Right lobe of liver (tissue), 6 donors: Measurements from ENCODE around the gene TMEM8B. TPM values are rescaled to one million over a fixed set of nuclear protein-coding genes. Genes with fewer than 3 reads are reported as not detected.

ENCODE experiments used
- ATAC-seq, 4 donors: fragments of 200-7000 bp; cut with Tn5 transposase; one replicate each; pipeline ENCODE4 v1.9.1; 2020; ENCODE audit warnings: mild to moderate bottlenecking in 4 of 4, moderate library complexity in 4 of 4
- DNase-seq, 3 donors: peaks; one replicate each; pipeline ENCODE4 v3.0.0-alpha.2; 2020
- H3K27ac ChIP-seq, 3 donors: fragments of 200-600 bp; one replicate each; pipeline ENCODE4 v1.8.0; 2022
- H3K27me3 ChIP-seq, 2 donors: fragments of 200-600 bp; one replicate each; pipeline ENCODE4 v1.8.0; 2022
- H3K36me3 ChIP-seq, 4 donors: fragments of 200-600 bp; sonication (generic) in 1 of 4; one replicate each; pipeline versions ENCODE4 v1.5.1 to v1.8.0; 2017 to 2022; ENCODE audit warnings: control low read depth in 1 of 4
- H3K4me1 ChIP-seq, 4 donors: fragments of 200-600 bp; sonication (generic) in 1 of 4; one replicate each; pipeline versions ENCODE4 v1.5.1 to v1.8.0; 2017 to 2022; ENCODE audit warnings: control low read depth in 1 of 4
- H3K4me3 ChIP-seq, 3 donors: fragments of 200-600 bp; one replicate each; pipeline ENCODE4 v1.8.0; 2022
- H3K9me3 ChIP-seq, 4 donors: fragments of 200-600 bp; sonication (generic) in 1 of 4; one replicate each; pipeline versions ENCODE4 v1.5.1 to v1.8.0; 2017 to 2022; ENCODE audit warnings: control low read depth in 1 of 4
- POLR2A ChIP-seq: fragments of 450-650 bp; IDR thresholded peaks from one replicate; pipeline ENCODE4 v1.6.1; 2017; ENCODE audit warnings: antibody characterized with exemption, mild to moderate bottlenecking
- WGBS: methylation state at CpG from one replicate; pipeline ENCODE4 v1.1.6; 2018; ENCODE audit warnings: low coverage, low lambda C conversion rate; ENCODE audit not compliant: insufficient coverage; ENCODE audit errors: missing lambda C conversion rate; 5-methylcytosine and 5-hydroxymethylcytosine counted together
- intact Hi-C, 2 donors: fragments of 100-400 bp; cut with DNase I; formaldehyde crosslinking; loops; one replicate each; pipeline versions ENCODE4 v1.11.2 to v1.14.1; 2022
- total RNA-seq, 6 experiments: library from RNA; depleted of rRNA in 2 of 6; stranded (reverse); fragments of >200 nt in 2 of 6; fragmentation: NEBNext Ultra II Directional in 3 of 6; extraction: Animal tissue kit (Norgen Biotek cat#: 25700) in 3 of 6; gene quantifications; one replicate each; pipeline versions ENCODE4 v1.1.0 to v1.2.4, GENCODE V29; 2016 to 2023
- TF ChIP-seq, protein P1 (sequence below), 4 donors: fragments of 200-600 bp in 3 of 4; fragments of 450-650 bp in 1 of 4; IDR thresholded peaks; one replicate each; pipeline versions ENCODE4 v1.5.1 to v1.8.0; 2016 to 2022; ENCODE audit warnings: antibody characterized with exemption in 4 of 4, mild to moderate bottlenecking in 2 of 4
- donor health status: DM: no; HTN: yes; CAD: no.
- donor health status: DM: no; HTN: no; CAD: no.
- donor health status: DM: no; HTN: no; CAD: no.
- donor health status: DM: no; HTN: yes; CAD: no.
- donor health status: DM: no; HTN: yes; CAD: no.

TMEM8B gene
- total RNA-seq, 6 experiments from 2014 or later = 1.7 to 4.7 (median 3.5) TPM

DNA sequence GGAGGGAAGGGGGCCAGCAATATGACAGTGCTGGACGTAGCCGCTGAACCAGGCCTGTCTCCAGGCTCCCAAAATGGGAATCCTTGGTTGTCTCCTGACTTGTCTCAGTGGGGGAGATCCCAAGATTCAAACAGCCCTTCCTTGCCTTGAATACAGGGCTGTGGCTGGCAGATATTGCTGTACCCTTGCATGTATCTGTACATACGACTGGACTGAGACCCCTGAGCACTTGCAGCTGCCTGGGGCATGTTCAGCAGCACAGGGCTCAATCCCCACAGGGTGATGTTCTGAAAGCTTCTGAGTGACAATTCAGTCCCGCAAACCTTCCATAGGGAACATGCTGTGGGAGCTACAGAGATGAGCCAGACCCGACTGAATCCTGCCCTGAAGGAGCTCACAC is 27.9 kb downstream of the TMEM8B start:
- H3K27ac ChIP-seq = no peak overlapping the region
- intact Hi-C loops = no loop called here
- no peaks in the 10 kb centered on the region for H3K36me3 ChIP-seq
- no peaks in the 10 kb centered on the region for H3K27me3 ChIP-seq
- DNase-seq (peak in 1 of 3 donors; percentile 15), ATAC-seq (no peak)
- H3K9me3 ChIP-seq = no peaks in the 10 kb centered on the region
- no peak overlapping the region for H3K4me3 ChIP-seq
- WGBS = 86% methylated on average over 1 of the region's 5 CpGs
- no peak for TF ChIP-seq POLR2A
- TF ChIP-seq, protein P1, sequence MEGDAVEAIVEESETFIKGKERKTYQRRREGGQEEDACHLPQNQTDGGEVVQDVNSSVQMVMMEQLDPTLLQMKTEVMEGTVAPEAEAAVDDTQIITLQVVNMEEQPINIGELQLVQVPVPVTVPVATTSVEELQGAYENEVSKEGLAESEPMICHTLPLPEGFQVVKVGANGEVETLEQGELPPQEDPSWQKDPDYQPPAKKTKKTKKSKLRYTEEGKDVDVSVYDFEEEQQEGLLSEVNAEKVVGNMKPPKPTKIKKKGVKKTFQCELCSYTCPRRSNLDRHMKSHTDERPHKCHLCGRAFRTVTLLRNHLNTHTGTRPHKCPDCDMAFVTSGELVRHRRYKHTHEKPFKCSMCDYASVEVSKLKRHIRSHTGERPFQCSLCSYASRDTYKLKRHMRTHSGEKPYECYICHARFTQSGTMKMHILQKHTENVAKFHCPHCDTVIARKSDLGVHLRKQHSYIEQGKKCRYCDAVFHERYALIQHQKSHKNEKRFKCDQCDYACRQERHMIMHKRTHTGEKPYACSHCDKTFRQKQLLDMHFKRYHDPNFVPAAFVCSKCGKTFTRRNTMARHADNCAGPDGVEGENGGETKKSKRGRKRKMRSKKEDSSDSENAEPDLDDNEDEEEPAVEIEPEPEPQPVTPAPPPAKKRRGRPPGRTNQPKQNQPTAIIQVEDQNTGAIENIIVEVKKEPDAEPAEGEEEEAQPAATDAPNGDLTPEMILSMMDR (IDR thresholded peaks at IDR 0.05) = no peak
- no peaks in the 10 kb centered on the region for H3K4me1 ChIP-seq

DNA sequence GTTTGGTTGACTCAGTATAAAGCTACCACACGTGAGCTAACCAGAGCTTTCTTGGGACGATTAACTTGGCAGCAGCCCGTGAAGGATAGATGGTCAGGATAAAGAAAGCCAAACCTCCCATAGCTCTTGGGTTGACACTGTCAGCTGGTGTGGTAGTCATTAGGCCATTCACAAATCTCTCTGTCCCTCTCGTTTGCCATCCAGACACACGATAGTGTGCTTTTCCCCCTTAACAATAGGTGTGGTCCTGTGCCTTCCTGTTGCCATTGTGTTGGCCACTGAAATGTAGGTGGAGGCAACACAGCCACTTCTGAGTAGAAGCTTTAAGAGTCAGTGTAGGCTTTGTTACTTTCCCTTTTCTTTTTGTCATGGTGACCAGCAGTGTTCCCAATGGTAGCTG is 29.4 kb downstream of the TMEM8B start:
- no peaks in the 10 kb centered on the region for H3K27me3 ChIP-seq
- H3K27ac ChIP-seq = no peak overlapping the region
- DNase-seq = no peak
- WGBS = 78% methylated on average over 4 of the region's 5 CpGs
- no peak for TF ChIP-seq POLR2A
- TF ChIP-seq, protein P1 (IDR thresholded peaks at IDR 0.05) = no peak
- H3K4me1 ChIP-seq = no peaks in the 10 kb centered on the region
- ATAC-seq = no peak
- no peaks in the 10 kb centered on the region for H3K9me3 ChIP-seq
- intact Hi-C loops = no loop called here
- H3K4me3 ChIP-seq = no peak overlapping the region
- no peaks in the 10 kb centered on the region for H3K36me3 ChIP-seq

DNA sequence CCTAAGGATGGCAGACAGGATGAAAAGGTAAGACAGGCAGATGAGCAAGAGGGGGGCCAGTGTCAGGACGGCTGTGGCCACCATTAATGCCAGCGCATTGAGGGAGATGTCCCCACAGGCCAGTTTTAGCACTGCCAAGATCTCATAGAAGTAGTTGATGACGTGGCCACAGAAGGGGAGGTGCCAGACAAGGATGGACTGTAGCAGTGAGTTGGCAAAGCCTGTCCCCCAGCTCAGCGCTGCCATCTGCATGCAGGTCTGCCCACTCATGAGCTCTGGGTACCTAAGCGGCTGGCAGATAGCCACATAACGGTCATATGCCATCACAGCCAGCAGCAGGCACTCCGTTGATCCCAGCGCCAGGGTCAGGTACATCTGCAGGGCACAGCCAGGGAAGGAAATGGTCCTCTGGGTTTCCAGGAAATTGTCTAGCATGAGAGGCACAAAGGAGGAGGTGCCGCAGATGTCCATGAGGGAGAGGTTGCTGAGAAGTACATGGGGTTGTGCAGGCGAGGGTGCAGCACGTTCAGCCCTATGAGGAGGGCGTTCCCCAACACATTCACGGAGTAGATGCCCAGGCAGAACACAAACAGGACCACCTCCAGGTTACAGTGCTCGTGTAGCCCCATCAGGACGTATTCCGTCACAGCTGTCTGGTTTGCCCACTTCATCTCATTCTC is 30.4 kb downstream of the TMEM8B start:
- TF ChIP-seq, protein P1 (IDR thresholded peaks at IDR 0.05) = no peak
- TF ChIP-seq POLR2A = no peak
- 68% methylated on average over 3 of the region's 16 CpGs for WGBS
- intact Hi-C loops = no loop called here
- H3K4me1 ChIP-seq = no peaks in the 10 kb centered on the region
- H3K9me3 ChIP-seq = no peaks in the 10 kb centered on the region
- H3K36me3 ChIP-seq = no peaks in the 10 kb centered on the region
- H3K4me3 ChIP-seq = no peak overlapping the region
- H3K27ac ChIP-seq = no peak overlapping the region
- H3K27me3 ChIP-seq = no peaks in the 10 kb centered on the region
- peak in 2 of 4 donors; percentile 19 to 32 for ATAC-seq
- peak in 1 of 3 donors; percentile 37 for DNase-seq

DNA sequence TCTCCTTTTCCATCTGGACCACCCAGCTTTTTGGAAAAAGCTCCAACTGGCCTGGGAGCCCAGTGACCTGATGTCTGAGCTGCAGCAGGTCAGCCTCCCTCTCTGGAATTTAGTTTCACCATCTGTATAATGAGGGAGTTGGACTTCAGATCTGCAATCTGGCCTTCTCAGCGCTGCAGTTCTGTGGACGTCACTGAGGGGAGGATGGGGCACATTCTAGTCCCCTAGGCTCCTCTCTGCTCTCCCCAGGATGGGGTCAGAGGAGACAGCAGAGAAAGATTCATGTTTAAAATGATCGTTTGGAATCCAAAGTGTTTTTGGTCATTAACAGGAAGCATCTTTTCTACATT is 30.9 kb downstream of the TMEM8B start:
- intact Hi-C loops = no loop called here
- Histone ChIP-seq H3K36me3 (no peaks in the 10 kb centered on the region), H3K27me3 (no peaks in the 10 kb centered on the region), H3K9me3 (no peaks in the 10 kb centered on the region), H3K27ac (no peak overlapping the region), H3K4me1 (no peaks in the 10 kb centered on the region), H3K4me3 (no peak overlapping the region)
- TF ChIP-seq, protein P1 (IDR thresholded peaks at IDR 0.05) = no peak
- TF ChIP-seq POLR2A = no peak
- no peak for ATAC-seq
- DNase-seq = no peak
- WGBS = 44% methylated on average over 3 of the region's 3 CpGs
